Neural crest cell (in vitro differentiated cells): ENCODE measurements around the gene IPO11. TPM values are rescaled to one million over a fixed set of nuclear protein-coding genes. Genes with fewer than 3 reads are reported as not detected.

Experiments used
- DNase-seq: peaks from one replicate; pipeline ENCODE4 v3.0.0; 2021; ENCODE audit warnings: low read depth, mixed read lengths, low spot score
- H3K27ac Mint-ChIP-seq: one replicate; pipeline ENCODE4 v1.8.0; 2021; ENCODE audit warnings: mild to moderate bottlenecking, mixed read lengths; ENCODE audit not compliant: unreplicated experiment
- H3K27me3 Mint-ChIP-seq: 2 replicates; pipeline ENCODE4 v1.8.0; 2021; ENCODE audit warnings: low read depth, mild to moderate bottlenecking, mixed read lengths
- H3K36me3 Mint-ChIP-seq: 2 replicates; pipeline ENCODE4 v1.8.0; 2021; ENCODE audit warnings: low read depth, mild to moderate bottlenecking, mixed read lengths
- H3K4me1 Mint-ChIP-seq: 2 replicates; pipeline ENCODE4 v1.8.0; 2021; ENCODE audit warnings: mixed read lengths
- H3K4me3 Mint-ChIP-seq: one replicate; pipeline ENCODE4 v1.8.0; 2021; ENCODE audit warnings: mild to moderate bottlenecking, mixed read lengths
- H3K9me3 Mint-ChIP-seq: 2 replicates; pipeline ENCODE4 v1.8.0; 2021; ENCODE audit warnings: mixed read lengths
- total RNA-seq: library from RNA; stranded (reverse); gene quantifications from 2 replicates; pipeline ENCODE4 v1.2.1, GENCODE V29; 2021
- TF ChIP-seq, protein P1 (sequence below): fragments of 200-600 bp; sonication (generic); conservative IDR thresholded peaks from 2 replicates; pipeline ENCODE4 v1.5.0; 2021; ENCODE audit warnings: antibody characterized with exemption, mild to moderate bottlenecking

The IPO11 gene
- total RNA-seq, 1 donor from 2014 or later = 48.2 TPM

DNA sequence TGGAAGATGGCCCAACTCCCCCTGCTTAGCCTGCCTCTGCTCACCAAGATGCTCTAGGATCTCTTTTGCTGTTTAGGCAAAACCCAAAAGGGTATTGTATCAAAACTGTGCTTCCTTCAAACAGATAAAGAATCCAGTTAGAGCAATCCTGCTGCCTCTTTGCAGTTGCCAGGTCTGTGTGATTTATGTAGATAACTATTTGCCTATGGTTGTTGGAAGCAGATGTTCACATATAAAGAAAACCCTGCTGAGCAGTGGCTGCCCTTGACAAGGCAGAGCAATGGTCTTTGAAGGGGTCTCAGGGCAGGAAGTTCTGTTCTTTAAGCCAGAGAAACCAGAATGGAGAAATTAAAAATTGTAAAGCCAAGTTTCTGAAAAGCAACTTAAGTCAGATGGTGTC, 234.7 kb downstream of the IPO11 start:
- peaks cover 6% of the 10 kb centered on the region for H3K4me1 Mint-ChIP-seq
- peaks cover 3% of the 10 kb centered on the region for H3K9me3 Mint-ChIP-seq
- H3K36me3 Mint-ChIP-seq = peaks cover 9% of the 10 kb centered on the region
- TF ChIP-seq, protein P1, sequence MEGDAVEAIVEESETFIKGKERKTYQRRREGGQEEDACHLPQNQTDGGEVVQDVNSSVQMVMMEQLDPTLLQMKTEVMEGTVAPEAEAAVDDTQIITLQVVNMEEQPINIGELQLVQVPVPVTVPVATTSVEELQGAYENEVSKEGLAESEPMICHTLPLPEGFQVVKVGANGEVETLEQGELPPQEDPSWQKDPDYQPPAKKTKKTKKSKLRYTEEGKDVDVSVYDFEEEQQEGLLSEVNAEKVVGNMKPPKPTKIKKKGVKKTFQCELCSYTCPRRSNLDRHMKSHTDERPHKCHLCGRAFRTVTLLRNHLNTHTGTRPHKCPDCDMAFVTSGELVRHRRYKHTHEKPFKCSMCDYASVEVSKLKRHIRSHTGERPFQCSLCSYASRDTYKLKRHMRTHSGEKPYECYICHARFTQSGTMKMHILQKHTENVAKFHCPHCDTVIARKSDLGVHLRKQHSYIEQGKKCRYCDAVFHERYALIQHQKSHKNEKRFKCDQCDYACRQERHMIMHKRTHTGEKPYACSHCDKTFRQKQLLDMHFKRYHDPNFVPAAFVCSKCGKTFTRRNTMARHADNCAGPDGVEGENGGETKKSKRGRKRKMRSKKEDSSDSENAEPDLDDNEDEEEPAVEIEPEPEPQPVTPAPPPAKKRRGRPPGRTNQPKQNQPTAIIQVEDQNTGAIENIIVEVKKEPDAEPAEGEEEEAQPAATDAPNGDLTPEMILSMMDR = no peak
- H3K27me3 Mint-ChIP-seq = no peaks in the 10 kb centered on the region
- H3K27ac Mint-ChIP-seq = no peak overlapping the region
- H3K4me3 Mint-ChIP-seq = no peak overlapping the region
- DNase-seq = no peak

DNA sequence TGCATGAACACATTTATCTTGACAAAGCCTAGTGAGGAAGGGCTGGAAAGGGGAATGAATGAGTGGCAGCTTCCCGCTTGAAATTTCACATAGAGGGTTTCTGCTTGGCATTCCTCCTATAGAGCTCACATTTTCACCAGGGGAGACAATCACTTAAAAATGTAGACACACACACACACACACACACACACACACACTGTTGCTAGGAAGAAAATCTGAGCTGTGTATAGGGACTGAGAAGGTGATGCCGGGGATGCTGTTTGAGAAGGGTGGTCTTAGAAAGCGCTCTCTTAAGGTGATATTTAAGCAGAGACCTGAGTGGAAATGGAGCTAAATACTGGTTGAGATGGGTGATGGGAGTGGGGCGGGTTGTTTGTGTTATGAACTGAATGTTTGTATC, 236.5 kb downstream of the IPO11 start:
- no peaks in the 10 kb centered on the region for H3K27me3 Mint-ChIP-seq

DNA sequence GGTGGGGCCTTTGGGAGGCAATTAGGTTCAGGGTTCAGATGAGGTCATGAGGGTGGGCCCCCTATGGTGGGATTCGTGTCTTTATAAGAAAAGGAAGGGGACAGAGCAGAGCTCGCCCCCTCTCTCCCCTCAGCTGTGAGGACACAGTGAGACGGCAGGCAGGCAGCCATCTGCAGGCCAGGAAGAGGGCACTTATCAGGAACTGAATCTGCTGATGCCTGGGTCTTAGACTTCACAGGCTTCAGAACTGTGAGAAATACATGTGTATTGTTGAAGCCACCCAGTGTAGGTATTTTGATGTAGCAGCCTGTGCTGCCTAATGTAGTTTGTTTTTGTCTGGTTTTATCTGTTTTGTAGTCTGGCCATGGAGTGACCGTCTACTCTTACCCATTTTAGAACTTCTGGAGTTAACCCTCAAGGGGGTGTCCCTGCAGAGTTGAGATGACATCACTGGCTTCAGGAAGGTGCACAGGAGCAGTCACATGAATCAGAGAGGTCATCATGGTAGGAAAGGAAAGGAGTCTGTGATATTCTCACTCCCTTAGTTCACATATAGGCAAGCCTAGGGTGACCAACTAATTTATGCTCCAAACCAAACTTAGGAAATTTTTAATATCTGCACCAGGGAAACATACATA, 237.0 kb downstream of the IPO11 start:
- Mint-ChIP-seq H3K9me3 (peaks cover 6% of the 10 kb centered on the region), H3K27me3 (no peaks in the 10 kb centered on the region), H3K27ac (no peak overlapping the region), H3K4me1 (peaks cover 13% of the 10 kb centered on the region), H3K36me3 (peaks cover 8% of the 10 kb centered on the region), H3K4me3 (no peak overlapping the region)
- no peak for DNase-seq
- TF ChIP-seq, protein P1 = no peak

More for the DNA sequence above, 236.5 kb downstream of the IPO11 start:
- Mint-ChIP-seq H3K4me3 (no peak overlapping the region), H3K9me3 (peaks cover 3% of the 10 kb centered on the region), H3K27ac (no peak overlapping the region), H3K4me1 (peaks cover 13% of the 10 kb centered on the region), H3K36me3 (peaks cover 9% of the 10 kb centered on the region)
- TF ChIP-seq, protein P1 = no peak
- DNase-seq = no peak

DNA sequence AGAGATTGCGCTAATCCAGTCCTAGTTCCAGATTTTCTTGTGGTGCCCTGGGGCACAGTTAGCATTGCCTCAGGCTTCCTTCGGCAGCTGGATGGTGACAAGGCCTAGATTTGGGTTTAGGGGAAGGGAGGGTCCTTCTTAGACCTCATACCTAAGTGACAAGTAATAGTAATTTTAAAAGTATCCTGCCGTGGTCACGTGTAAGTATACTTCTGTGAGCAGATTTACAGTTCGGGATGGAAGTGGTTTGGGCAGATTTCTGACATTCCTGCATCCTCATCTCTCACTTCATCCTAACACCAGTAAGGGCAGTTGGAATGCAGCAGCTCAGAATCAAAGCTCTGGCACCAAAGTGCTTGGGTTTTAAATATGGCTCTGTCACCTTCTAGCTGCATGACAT, 237.6 kb downstream of the IPO11 start:
- peaks cover 6% of the 10 kb centered on the region for H3K36me3 Mint-ChIP-seq
- TF ChIP-seq, protein P1 = no peak
- no peak for DNase-seq
- H3K27ac Mint-ChIP-seq = no peak overlapping the region
- H3K4me3 Mint-ChIP-seq = no peak overlapping the region
- H3K27me3 Mint-ChIP-seq = no peaks in the 10 kb centered on the region
- H3K9me3 Mint-ChIP-seq = peaks cover 7% of the 10 kb centered on the region
- H3K4me1 Mint-ChIP-seq = peaks cover 13% of the 10 kb centered on the region

DNA sequence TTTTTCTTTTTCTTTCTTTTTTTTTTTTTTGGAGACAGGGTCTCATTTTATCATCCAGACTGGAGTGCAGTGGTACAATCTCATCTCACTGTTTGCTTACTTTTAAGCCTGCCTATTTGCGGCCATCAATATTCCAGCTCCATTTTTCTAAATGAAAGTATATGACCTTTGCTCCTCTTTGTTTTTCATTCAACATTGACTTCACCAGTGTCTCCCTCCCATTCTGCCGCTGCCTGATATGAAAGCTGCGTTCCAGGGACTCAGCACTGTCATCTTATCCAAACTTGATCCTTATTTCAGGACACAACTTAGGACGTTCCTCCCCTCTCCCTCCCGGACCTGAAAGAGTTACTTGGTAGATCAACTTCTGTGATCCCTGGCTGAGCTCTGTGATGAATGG, 239.7 kb downstream of the IPO11 start:
- no peak for DNase-seq
- Mint-ChIP-seq H3K36me3 (peaks cover 3% of the 10 kb centered on the region), H3K27ac (no peak overlapping the region), H3K9me3 (peaks cover 4% of the 10 kb centered on the region), H3K4me3 (no peak overlapping the region), H3K4me1 (peaks cover 13% of the 10 kb centered on the region), H3K27me3 (no peaks in the 10 kb centered on the region)
- TF ChIP-seq, protein P1 = no peak
